ENCODE results near the gene SV2B. TPM values are rescaled to one million over a fixed set of nuclear protein-coding genes. Genes with fewer than 3 reads are reported as not detected.

The SV2B gene
- total RNA-seq, 1 experiment from 2014 or later: not detected

DNA sequence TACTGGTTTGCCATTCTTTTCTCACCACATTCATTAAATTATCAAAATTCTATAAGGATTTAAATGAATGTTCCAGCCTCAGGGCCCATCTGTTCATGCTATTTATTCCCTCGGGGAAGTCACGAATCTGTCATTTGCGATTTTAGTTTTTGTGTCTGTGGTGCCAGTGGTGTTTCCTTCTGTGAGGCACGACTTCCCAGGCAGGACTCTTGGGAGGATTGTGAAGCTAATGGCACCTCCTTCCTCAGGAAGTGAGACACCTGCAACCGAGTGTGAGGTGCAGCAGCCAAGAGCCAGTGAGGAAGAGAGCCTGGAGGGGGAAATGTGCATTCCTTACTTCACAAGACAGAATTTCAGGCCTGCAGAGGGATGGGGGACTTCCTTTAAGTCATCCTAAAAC, 24.1 kb downstream of the SV2B start:
- no peaks in the 10 kb centered on the region for H3K9me3 ChIP-seq
- peaks cover 31% of the 10 kb centered on the region for H3K27me3 ChIP-seq
- no peak overlapping the region for H3K4me3 ChIP-seq
- no peak for DNase-seq
- no peaks in the 10 kb centered on the region for H3K36me3 ChIP-seq

DNA sequence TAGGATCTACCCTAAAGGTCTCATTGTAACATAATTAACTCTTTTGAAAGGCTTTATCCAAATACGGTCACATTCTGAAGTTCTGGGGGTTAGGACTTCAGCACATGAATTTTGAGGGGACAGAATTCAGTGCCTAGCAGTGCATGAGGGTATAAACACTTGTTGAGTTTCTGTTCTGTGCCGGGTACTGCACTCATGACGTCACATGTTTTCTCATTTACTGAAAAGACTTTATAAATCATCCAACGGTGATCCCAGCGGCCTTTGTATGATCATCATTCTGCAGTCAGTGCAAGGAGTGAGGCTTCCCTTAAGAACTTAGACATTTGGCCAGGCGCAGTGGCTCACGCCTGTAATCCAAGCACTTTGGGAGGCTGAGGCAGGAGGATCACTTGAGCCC, 25.1 kb downstream of the SV2B start:
- Histone ChIP-seq H3K27me3 (peaks cover 29% of the 10 kb centered on the region), H3K4me3 (no peak overlapping the region), H3K9me3 (no peaks in the 10 kb centered on the region), H3K36me3 (no peaks in the 10 kb centered on the region)
- no peak for DNase-seq

DNA sequence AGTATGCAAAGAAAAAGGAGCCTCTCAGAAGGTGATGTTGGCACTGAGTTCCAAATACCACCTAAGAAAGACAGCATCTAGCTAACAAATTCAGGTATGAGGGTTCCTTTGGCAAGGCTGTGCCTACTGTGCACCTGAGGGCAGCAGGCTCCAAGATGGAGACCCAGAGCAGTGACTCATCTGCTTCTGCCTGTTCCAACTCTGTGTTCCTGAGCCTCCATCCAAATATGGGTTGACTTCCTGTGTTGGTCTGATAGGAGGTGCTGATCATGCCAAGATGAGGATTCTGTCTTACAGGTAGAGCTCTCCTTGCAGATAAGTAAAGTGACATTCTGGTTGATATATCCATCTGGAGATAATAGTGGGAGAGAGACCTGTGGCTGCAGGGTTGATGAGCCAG, 26.0 kb downstream of the SV2B start:
- no peak overlapping the region for H3K4me3 ChIP-seq
- DNase-seq: no peak
- no peaks in the 10 kb centered on the region for H3K9me3 ChIP-seq
- H3K27me3 ChIP-seq: peaks cover 23% of the 10 kb centered on the region
- no peaks in the 10 kb centered on the region for H3K36me3 ChIP-seq

DNA sequence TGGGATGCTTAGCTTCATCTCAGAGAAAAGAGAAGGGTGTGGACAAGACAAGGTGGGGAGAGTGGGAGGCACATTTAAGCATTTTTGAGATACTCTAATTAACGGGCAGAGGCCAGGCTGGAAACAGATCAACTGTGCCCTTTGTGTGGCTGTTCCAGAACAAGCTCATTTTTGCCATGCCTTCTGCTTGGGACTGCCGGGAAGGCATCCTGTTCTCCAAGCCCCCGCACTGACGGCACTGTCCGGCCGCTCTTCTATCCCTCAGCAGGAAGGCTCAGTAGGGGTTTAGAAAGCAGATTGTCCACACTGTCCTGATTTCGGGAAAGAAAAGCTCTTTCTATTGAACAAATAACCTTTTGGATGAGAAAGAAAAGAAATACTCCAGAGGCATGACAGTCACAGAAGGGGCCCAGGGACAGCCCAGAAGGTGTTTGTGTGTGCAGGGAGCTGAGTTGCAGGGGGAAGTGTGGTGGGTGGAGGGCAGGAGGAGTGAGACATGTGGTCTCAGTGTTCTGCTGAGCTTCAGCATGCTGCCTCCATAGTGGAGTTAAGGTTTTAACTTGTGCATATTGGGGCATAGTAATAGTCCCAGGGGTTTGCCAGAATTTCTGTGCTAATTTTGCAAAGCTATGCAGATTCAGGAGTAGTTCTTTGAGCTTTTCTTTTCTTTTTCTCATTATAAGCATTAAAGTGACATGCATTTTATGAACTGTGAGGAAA, 27.3 kb downstream of the SV2B start:
- Histone ChIP-seq H3K4me3 (no peak overlapping the region), H3K27me3 (peaks cover 20% of the 10 kb centered on the region), H3K9me3 (no peaks in the 10 kb centered on the region), H3K36me3 (no peaks in the 10 kb centered on the region)
- DNase-seq: no peak

DNA sequence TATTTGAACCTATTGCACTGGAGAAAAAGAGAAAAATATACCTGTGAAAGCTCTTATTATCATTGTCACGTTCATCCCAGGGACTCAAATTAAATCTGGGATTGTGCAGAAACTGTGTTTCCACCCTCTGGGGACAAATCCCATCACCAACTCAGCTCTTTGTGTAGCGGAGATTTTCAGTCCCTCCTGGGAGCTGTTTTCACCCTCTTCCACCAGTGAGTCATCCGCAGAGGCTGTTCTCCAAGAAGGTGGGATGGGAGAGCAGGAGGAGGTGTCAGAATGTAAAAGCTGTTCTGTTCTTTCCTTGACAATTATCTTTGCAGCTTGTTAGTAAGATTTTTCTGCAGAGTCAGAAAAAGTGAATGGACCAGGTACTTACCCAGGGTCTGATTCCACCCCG, 28.0 kb downstream of the SV2B start:
- Histone ChIP-seq H3K36me3 (no peaks in the 10 kb centered on the region), H3K4me3 (no peak overlapping the region), H3K9me3 (no peaks in the 10 kb centered on the region), H3K27me3 (peaks cover 19% of the 10 kb centered on the region)
- DNase-seq: no peak

DNA sequence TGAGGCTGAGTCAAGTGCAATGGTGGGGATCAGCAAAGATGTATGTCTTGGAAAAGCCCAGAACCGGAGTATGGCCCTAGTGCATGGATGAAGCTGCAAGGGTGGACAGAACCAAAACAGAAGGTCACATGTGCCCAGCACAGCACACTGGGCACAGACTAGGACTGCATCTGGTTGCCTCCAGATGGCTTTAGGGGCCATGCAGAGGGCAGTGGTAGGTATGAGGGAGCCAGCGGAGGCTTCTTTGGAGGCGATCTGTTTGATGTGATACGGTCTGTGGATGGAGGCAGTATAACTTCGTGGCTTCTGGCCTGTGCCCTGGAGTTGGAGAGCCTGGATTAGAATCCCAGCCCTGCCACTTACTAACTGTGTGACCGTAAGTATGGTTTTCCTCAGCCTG, 29.4 kb downstream of the SV2B start:
- H3K4me3 ChIP-seq: no peak overlapping the region
- no peak for DNase-seq

DNA sequence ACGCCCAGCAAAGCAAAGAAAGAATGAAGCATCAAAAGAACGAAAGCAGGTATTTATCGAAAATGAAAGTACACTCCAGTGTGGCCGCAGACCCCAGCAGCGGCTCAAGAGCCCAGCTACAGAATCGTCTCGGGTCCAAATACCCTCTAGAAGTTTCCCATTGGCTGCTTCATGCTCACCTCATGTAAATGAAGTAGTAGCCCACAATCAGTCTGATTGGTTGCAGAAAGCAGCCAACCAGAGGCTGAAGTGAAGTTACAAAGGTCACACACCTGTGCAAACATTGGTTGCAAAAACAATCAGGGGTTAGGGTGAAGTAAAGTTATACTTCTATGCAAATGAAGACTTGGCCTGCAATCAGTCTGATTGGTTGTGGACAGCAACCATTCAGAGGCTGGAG, 32.0 kb downstream of the SV2B start:
- H3K36me3 ChIP-seq: no peaks in the 10 kb centered on the region
- no peaks in the 10 kb centered on the region for H3K9me3 ChIP-seq
- no peak overlapping the region for H3K4me3 ChIP-seq
- H3K27me3 ChIP-seq: peaks cover 15% of the 10 kb centered on the region
- DNase-seq: no peak

More for the DNA sequence above, 29.4 kb downstream of the SV2B start:
- no peaks in the 10 kb centered on the region for H3K9me3 ChIP-seq
- peaks cover 19% of the 10 kb centered on the region for H3K27me3 ChIP-seq
- no peaks in the 10 kb centered on the region for H3K36me3 ChIP-seq

DNA sequence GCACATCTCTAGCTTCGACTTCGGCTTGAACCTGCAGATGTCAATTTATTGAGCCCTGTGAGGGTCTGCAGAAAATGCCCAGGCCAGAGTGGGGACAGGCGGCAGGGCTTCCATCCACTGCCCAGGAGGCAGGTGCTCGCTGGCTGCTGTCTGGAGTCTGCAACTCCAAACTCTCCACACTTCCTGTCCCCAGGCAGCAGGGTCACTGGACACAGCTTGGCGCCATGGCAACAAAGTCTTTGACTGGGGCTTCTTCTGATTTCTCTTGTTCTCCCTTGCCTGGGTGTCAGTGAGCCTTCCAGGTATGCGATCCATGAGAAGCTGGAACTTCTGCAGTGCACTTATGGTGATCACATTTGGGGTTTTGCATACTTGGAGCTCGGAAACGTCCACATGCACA, 33.5 kb downstream of the SV2B start:
- H3K4me3 ChIP-seq: no peak overlapping the region

DNA sequence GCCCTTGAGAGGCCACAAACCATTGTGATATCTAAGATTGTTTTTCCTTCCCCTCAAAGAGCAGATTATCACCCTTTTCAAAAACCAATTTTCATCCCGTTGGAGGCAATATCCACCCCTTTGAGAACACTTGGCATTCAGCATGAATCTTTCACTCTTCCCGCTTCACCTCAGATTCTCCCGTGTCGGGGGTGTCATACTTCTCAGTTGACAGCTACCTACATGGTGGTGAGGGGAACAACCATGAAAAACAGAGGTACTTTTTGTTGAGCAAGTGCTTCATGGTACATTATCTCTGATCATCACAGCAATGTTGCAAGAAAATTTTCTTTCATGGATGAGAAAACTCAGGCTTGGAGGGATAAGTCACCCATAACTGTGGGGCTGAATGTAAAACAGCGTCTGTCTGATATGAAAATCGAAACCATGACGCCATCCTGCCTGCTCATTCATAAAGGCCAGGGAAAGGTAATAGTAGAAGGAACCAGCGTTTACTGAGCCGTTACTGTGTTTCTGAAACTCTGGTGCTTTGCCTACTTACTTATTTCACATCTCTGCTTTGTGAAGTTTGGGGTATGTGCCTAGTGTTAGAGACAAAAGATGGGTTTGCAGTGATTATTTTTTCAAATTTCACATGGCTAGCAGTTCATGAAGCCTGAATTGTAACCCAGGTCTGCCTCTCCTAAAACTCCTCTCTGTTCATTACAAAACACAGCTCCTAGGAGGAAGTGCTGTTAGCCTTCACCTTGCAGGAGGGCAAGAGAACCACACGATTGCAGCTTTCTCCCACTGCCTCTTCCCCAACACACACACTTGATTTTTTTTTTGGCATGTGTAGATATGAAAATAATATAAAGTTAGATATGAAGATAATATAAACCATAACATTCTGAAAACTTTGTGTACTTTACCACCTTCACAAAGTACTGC, 35.4 kb downstream of the SV2B start:
- H3K27me3 ChIP-seq: peaks cover 13% of the 10 kb centered on the region
- H3K9me3 ChIP-seq: 0 out of 2 replicates have a peak, but pooled peaks cover 2% of the 10 kb centered on the region
- no peak overlapping the region for H3K4me3 ChIP-seq
- H3K36me3 ChIP-seq: no peaks in the 10 kb centered on the region
- DNase-seq: no peak

More for the DNA sequence above, 33.5 kb downstream of the SV2B start:
- H3K27me3 ChIP-seq: peaks cover 13% of the 10 kb centered on the region
- no peak for DNase-seq
- no peaks in the 10 kb centered on the region for H3K36me3 ChIP-seq
- H3K9me3 ChIP-seq: 0 out of 2 replicates have a peak, but pooled peaks cover 2% of the 10 kb centered on the region

DNA sequence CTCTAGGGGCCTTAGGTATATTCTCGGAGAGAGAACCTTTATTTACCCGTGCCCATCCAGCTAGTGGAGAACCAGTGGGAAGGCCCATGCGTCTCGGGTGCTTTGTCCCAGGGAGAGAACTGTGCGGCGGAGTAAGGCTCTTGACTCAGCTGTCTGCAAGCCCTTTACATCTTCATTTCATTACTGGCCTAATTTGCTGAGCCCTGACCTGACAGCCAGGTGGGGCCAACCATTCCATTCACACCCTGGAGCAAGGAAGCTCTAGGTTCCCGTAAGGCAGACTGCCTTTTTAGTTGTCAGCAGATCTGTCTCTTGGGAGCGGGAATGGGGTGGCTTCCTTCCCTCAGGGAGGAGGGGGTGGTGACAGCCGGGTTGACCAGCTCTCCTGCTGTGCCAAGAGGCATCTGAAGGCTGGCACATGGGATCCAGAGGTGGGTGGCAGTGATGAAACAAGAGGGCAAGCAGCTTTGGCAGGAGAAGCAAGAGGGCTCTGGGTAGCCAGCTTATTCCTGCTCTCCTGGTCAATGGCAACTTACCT, 36.4 kb downstream of the SV2B start:
- H3K27me3 ChIP-seq: peaks cover 13% of the 10 kb centered on the region

DNA sequence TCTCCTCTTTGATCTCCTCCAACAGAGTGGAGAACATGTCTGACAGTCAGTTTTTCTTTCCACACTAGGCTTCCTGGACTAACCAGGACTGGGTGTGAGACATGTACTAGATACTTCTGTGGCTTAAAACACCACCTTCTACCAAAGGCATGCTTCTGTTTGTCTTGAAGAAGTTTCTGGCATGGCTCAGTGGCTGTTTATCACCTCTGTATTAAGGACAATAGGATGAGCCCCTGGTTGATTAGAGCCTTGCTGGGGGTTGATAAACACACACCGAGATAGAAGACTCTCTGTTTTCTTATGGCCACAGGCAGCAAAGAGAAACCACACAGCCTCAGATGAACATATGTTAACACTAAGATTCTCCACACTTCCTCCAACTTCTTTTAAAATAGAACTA, 40.5 kb downstream of the SV2B start:
- H3K9me3 ChIP-seq: 0 out of 2 replicates have a peak, but pooled peaks cover 2% of the 10 kb centered on the region
- H3K36me3 ChIP-seq: no peaks in the 10 kb centered on the region
- peaks cover 22% of the 10 kb centered on the region for H3K27me3 ChIP-seq
- no peak overlapping the region for H3K4me3 ChIP-seq
- no peak for DNase-seq

More for the DNA sequence above, 36.4 kb downstream of the SV2B start:
- Histone ChIP-seq H3K4me3 (no peak overlapping the region), H3K9me3 (0 out of 2 replicates have a peak, but pooled peaks cover 2% of the 10 kb centered on the region), H3K36me3 (no peaks in the 10 kb centered on the region)
- DNase-seq: no peak

DNA sequence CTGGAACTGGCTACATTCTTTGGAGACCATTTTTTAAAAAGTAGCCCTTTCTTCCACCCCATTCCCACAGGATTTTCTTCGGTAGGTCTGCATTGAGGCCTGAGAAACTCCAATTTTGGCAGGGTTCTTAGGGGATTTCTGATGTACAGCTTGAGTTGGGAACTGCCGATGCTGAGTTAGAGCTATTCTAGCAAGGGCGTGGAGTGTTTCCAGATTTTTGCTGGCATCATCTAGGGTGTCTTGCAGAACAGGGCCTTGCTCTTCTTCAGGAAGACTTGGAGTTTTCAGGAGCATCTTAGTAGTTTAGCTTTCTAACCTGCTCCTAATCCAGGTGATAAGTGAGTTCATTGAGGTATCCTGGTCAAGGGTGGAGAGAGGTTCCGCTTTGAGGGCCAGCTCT, 41.0 kb downstream of the SV2B start:
- DNase-seq: no peak
- Histone ChIP-seq H3K36me3 (no peaks in the 10 kb centered on the region), H3K4me3 (no peak overlapping the region), H3K9me3 (0 out of 2 replicates have a peak, but pooled peaks cover 2% of the 10 kb centered on the region), H3K27me3 (peaks cover 20% of the 10 kb centered on the region)

DNA sequence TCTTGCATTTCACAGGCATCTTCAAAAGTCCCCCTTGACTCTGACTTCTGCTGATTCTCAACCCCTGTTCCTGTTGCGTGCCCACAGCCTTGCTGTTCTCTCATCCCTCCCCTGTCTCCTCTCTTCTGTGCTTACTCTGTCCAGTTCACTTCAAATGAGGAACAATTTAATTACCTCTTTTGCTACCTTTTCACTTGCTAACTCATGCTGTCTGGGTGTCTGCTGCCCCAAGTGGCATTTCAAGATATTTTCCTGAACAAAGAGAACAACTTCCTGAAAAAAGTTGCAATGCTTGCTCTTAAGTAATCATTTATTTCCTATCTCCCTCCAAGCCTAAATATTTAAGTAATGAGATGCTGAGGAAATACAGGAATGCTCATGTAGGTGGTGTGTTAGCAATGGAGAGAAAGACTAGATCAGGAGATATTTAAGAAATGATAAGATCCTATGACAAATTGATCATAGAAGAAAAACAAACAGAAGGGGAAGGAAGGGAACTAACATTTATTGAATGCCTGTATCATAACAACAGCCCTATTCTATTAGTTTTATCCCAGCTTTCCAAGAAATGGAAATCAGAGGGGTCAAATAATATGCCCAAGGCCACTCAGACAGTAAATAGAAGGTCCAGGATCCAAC, 42.2 kb downstream of the SV2B start:
- peaks cover 24% of the 10 kb centered on the region for H3K27me3 ChIP-seq
- 0 out of 2 replicates have a peak, but pooled peaks cover 2% of the 10 kb centered on the region for H3K9me3 ChIP-seq
- no peak overlapping the region for H3K4me3 ChIP-seq
- DNase-seq: no peak
- no peaks in the 10 kb centered on the region for H3K36me3 ChIP-seq

DNA sequence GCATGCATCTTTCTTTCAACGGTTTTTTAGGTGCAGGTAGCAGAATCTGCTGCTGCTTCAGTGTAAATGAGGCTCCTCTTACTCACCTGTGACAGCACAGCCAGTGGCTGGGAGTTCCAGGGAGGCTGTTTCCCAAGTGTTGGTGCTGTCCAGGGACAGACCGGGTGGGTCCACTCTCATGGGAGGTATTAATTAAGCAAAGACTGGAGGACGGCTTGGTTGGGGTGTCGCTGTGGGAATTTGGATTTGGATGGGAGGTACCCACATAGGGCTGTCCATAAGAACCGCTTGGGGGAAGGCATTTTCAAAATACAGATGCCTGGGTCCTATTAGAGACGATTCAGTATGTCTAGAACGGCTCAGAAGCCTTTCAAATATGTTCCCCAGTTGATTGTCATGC, 42.9 kb downstream of the SV2B start:
- no peak for DNase-seq
- Histone ChIP-seq H3K9me3 (0 out of 2 replicates have a peak, but pooled peaks cover 1% of the 10 kb centered on the region), H3K36me3 (no peaks in the 10 kb centered on the region), H3K4me3 (no peak overlapping the region), H3K27me3 (peaks cover 24% of the 10 kb centered on the region)

DNA sequence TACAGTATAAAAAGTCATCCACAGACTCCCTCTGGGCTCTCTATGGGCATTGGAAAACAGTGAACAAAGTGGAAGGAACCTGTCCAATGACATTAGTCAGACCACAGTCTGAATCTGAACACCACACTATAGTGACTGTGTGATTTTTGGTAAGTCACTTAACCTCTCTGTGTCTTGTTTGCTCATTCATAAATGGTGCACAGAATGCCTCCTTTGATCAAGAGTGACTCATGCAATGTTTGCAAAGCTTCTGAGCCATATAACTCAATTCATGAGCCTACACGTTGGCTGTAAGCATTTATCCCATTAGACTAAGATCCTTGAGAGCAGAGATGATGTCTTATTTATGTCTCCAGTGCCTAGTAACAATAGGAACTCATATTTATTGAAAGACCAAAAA, 46.7 kb downstream of the SV2B start:
- Histone ChIP-seq H3K36me3 (no peaks in the 10 kb centered on the region), H3K27me3 (peaks cover 35% of the 10 kb centered on the region), H3K9me3 (no peaks in the 10 kb centered on the region), H3K4me3 (no peak overlapping the region)
- no peak for DNase-seq

DNA sequence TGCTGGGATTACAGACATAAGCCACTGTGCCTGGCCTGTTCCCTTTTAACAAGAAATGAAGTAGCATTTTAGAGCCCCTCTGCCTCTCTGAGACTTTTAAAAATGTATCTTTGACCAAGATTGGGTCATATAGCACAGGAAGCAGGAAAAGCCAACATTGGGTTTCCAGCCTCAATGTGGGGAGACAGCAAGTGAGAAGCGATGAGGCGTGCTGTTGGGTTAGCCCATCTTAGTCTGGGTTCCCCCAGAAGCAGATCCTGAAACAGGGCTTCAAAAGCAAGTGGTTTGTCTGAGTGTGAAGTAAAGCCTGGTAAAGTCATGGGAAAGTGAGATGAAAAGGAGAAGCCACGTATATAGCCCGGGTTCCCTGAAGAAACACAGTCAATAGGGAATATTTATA, 48.2 kb downstream of the SV2B start:
- no peaks in the 10 kb centered on the region for H3K36me3 ChIP-seq
- peaks cover 28% of the 10 kb centered on the region for H3K27me3 ChIP-seq
- DNase-seq: no peak
- no peaks in the 10 kb centered on the region for H3K9me3 ChIP-seq
- H3K4me3 ChIP-seq: no peak overlapping the region

All from MG63 (cell line).